GM12864 (cell line): Measurements from ENCODE around the gene OPRM1.

Source experiments
- DNase-seq: peaks from one replicate; pipeline ENCODE4 v3.0.0-alpha.2; 2011; ENCODE audit warnings: low read depth
- H3K4me3 ChIP-seq: 2 replicates; pipeline ENCODE4 v1.5.1; 2011; ENCODE audit warnings: mild to moderate bottlenecking, low read depth, low read length, control low read depth
- TF ChIP-seq, protein P1 (sequence below): IDR thresholded peaks from 2 replicates; pipeline ENCODE4 v1.5.1; 2011; ENCODE audit warnings: low read depth, mild to moderate bottlenecking, moderate library complexity, low read length, control low read depth, inconsistent platforms; ENCODE audit errors: missing control alignments

Gene OPRM1

DNA sequence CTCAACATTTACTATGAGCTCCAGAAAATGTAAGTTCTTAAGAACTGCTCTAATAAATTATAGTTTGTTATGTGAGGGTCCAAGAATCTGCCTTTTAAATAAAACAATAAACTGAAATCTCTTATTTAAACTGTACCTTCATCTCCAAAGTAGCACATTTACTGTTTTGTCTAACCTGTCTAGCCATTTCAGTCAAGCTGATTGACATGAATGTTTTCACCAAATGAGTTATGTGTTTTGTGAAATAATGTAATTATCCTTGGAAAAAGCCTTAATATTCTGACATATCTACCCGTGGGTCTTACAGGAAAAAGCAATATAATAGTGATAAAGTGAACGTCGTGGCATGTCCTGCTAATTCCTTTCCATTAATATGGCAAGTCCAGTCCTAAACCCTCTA lies 57.8 kb downstream of the OPRM1 start:
- TF ChIP-seq, protein P1, sequence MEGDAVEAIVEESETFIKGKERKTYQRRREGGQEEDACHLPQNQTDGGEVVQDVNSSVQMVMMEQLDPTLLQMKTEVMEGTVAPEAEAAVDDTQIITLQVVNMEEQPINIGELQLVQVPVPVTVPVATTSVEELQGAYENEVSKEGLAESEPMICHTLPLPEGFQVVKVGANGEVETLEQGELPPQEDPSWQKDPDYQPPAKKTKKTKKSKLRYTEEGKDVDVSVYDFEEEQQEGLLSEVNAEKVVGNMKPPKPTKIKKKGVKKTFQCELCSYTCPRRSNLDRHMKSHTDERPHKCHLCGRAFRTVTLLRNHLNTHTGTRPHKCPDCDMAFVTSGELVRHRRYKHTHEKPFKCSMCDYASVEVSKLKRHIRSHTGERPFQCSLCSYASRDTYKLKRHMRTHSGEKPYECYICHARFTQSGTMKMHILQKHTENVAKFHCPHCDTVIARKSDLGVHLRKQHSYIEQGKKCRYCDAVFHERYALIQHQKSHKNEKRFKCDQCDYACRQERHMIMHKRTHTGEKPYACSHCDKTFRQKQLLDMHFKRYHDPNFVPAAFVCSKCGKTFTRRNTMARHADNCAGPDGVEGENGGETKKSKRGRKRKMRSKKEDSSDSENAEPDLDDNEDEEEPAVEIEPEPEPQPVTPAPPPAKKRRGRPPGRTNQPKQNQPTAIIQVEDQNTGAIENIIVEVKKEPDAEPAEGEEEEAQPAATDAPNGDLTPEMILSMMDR = no peak
- H3K4me3 ChIP-seq = no peak overlapping the region
- no peak for DNase-seq

DNA sequence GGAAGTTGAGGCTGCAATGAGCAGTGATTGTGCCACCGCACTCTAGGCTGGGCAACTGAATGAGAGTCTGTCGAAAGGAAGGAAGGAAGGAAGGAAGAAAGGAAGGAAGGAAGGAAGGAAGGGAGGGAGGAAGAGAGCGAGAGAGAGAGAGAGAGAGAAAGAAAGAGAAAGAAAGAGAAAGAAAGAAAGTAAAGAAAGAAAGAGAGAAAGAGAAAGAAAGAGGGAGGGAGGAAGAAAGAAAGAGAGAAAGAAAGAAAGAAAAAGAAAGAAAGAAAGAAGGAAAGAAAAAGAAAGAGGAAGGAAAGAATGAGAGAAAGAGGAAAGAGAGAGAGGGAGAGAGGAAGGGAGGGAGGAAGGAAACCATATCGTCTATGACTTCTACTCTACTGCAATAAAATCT lies 60.2 kb downstream of the OPRM1 start:
- TF ChIP-seq, protein P1 = no peak
- DNase-seq = no peak
- no peak overlapping the region for H3K4me3 ChIP-seq

DNA sequence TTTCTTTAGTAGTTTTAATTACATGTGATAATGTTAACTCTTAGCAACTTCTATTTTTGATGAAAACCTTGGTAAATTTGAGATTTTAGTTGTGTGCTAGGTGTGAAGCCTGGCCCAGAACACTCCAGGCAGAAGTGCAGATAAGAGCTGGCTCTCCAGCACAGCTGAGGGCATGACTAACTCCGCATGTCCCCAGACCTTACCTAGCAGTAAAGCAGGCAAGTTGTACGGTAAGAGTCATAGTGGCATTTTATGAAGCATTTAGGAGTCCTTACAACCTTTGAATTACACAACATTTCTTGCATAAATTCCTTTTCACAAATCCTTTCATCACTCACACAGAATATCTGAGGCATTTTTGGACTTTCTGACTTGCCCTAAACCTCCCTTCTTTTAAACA lies 67.2 kb downstream of the OPRM1 start:
- no peak for DNase-seq
- H3K4me3 ChIP-seq = no peak overlapping the region
- TF ChIP-seq, protein P1 = no peak

DNA sequence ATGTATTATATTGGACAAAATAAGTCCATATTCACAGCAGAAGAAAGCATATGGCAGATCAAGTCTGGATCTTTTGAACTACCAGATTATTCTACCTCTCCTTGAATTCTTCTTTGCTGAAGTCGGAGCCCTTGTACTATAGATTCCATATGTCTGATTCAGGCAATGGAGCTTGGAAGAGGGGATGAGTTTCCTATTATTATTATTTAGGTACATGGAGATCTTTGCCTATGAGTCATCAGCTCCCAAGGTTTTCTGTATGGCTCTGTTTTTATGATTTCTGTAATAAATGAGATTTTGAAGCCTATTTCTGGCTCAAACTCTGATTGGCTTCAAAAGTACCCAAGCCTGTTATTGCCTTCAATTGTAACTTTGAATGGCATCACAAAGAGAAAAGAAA lies 72.0 kb downstream of the OPRM1 start:
- H3K4me3 ChIP-seq = no peak overlapping the region
- TF ChIP-seq, protein P1 = no peak
- DNase-seq = no peak

DNA sequence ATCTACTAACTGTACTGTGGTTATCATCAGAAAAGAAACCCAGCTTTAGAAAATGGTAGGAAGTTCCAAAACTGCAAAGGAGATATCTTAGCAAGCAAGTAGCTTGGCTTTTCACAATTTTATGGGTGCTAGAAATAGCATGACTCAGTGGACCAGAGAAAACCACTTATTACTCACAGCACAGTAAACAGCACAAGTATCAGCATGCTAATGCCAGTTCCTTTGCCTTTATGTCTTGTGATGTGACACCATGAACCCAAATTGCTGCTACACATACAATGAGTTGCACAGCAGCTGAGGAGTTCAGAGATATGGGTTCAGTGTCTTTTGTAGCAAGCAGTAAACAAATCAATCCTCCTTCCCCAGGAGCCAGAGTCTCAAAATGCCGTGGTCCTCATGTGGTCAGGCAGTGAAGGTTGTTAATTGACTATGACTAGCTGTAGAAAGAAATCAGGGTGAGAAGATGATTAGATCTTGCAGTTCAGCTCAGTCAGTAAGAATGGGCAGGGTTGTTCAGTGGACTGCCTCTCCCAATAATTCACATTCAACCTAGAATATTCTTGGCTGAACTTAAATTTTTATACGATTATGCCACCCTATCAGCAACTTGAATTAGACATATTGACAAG lies 73.3 kb downstream of the OPRM1 start:
- DNase-seq = no peak
- TF ChIP-seq, protein P1 = no peak
- H3K4me3 ChIP-seq = no peak overlapping the region

DNA sequence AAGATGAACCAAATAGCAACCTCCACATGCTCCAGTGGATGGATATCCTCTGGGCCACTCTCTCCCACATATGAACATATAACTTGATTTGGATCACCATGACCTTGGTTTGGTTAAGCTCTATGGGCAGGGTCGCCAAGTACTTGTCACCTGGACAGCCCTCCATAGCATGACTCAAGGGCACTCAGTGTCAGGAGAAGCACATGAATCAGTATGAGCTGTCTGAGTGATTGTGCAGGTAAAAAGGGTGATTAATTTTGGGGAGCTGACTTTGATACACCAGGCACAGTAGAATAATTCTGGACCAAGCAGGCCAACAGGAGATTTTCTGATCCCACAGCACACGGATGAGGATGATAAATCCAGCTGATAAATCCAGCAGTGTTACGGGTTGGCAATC lies 74.4 kb downstream of the OPRM1 start:
- no peak overlapping the region for H3K4me3 ChIP-seq
- DNase-seq = no peak
- TF ChIP-seq, protein P1 = no peak

DNA sequence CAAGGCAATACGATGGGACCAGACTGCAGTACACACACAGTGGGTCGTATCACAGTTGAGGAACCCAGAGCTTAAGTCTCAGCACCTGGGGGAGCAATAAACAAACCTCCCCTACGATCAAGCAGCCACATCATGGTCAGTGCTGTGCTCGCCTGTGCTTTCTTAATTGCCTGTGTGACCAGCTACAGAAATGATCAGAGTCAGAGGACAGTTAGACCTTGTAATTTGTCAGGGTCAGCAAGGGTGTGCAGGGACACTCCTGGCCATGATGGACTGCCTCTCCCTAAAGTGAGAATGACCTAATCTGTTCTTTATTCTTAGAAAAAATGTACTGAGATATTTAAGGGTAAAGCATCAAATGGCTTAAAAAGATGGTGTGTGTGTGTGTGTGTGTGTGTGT lies 78.4 kb downstream of the OPRM1 start:
- no peak overlapping the region for H3K4me3 ChIP-seq
- TF ChIP-seq, protein P1 = no peak
- no peak for DNase-seq
